K562 (cell line): ENCODE data around the gene ADAM19. TPM values are rescaled to one million over a fixed set of nuclear protein-coding genes. Genes with fewer than 3 reads are reported as not detected.

Experiments
- EP400 ChIP-seq: fragments of 450-650 bp; IDR thresholded peaks from 2 replicates; pipeline ENCODE4 v1.6.1; 2017; ENCODE audit warnings: antibody characterized with exemption, mild to moderate bottlenecking, moderate library complexity
- HDAC8 ChIP-seq: fragments of 450-650 bp; IDR thresholded peaks from 2 replicates; pipeline ENCODE4 v1.6.1; 2016; ENCODE audit warnings: mild to moderate bottlenecking, missing genetic modification characterization, moderate library complexity, missing compliant biosample characterization
- SP1 ChIP-seq: sonication (generic); formaldehyde crosslinking; IDR thresholded peaks from 2 replicates; pipeline ENCODE4 v1.8.1; 2022; ENCODE audit warnings: mild to moderate bottlenecking, missing genetic modification reagents
- ZNF133 ChIP-seq: fragments of 250-450 bp; sonication (Bioruptor Pico); IDR thresholded peaks from 2 replicates; pipeline ENCODE4 v1.4.0; 2020; ENCODE audit warnings: mild to moderate bottlenecking
- polyA plus RNA-seq, 8 experiments: library from polyadenylated mRNA; depleted of rRNA in 4 of 8; stranded (reverse) in 5 of 8; unstranded in 3 of 8; fragments of >200 nt; fragmentation: Nextera tagmentation in 2 of 8; fragmentation: Illumina TruSeq in 1 of 8; extraction: Ambion mirVana in 2 of 8; extraction: Trizol in 1 of 8; gene quantifications; 2 replicates each; pipeline versions ENCODE4 v1.2.1 to v1.2.3, GENCODE V29; 2011 to 2014; ENCODE audit warnings: inconsistent platforms in 1 of 8, missing spikeins in 1 of 8
- total RNA-seq, 7 experiments: library from RNA; depleted of rRNA in 6 of 7; stranded (reverse); fragments of >200 nt in 6 of 7; fragmentation: Illumina TruSeq in 2 of 7; extraction: Trizol in 2 of 7; gene quantifications; 2 replicates each; pipeline versions ENCODE4 v1.2.1 to v1.2.3, GENCODE V29; 2011 to 2021; ENCODE audit warnings: low replicate concordance in 1 of 7
- TF ChIP-seq, protein P1 (sequence below): fragments of 250-450 bp; sonication (Bioruptor Pico); IDR thresholded peaks from 2 replicates; pipeline ENCODE4 v1.5.0; 2021; ENCODE audit warnings: mild to moderate bottlenecking, borderline replicate concordance
- TF ChIP-seq, protein P2 (sequence below): fragments of 250-450 bp; sonication (Bioruptor Pico); IDR thresholded peaks from 2 replicates; pipeline ENCODE4 v1.4.0; 2020; ENCODE audit warnings: mild to moderate bottlenecking, moderate library complexity, borderline replicate concordance

Gene ADAM19
- total and polyA plus RNA-seq, 9 of the 15 experiments (the other 6 are each of a cell fraction or from before 2014, with no cell fraction given) = 0.11 to 1.1 (median 0.43) TPM

DNA sequence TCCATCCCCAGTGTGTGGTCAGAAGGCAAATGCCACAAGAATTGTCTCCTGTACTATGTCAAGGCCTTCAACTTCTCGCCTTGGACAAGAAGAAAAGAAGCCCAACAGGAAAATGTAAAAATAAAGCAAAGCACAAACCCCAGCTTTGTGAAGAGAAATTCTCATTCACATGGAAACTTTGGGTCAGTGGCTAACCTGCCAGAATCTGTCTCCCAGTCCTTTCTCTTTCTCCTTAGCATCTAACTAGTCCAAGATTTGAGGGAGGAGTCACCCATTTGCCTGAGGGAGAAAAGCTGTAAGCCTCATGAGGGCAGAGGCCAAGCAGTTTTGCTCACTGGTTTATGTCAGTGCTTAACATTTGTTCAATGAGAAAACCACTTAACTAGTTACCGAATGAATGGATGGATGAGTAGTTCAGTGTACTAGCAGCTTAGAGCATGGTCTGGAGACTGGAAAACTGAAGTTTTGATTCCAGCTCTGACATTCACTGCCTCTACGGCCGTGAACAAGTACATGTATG, 36.0 kb downstream of the ADAM19 start (continued):
- TF ChIP-seq, protein P1, sequence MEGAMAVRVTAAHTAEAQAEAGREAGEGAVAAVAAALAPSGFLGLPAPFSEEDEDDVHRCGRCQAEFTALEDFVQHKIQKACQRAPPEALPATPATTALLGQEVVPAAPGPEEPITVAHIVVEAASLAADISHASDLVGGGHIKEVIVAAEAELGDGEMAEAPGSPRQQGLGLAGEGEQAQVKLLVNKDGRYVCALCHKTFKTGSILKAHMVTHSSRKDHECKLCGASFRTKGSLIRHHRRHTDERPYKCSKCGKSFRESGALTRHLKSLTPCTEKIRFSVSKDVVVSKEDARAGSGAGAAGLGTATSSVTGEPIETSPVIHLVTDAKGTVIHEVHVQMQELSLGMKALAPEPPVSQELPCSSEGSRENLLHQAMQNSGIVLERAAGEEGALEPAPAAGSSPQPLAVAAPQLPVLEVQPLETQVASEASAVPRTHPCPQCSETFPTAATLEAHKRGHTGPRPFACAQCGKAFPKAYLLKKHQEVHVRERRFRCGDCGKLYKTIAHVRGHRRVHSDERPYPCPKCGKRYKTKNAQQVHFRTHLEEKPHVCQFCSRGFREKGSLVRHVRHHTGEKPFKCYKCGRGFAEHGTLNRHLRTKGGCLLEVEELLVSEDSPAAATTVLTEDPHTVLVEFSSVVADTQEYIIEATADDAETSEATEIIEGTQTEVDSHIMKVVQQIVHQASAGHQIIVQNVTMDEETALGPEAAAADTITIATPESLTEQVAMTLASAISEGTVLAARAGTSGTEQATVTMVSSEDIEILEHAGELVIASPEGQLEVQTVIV (CRISPR knock-in tag) = no peak
- TF ChIP-seq HDAC8 (tag) = no peak
- no peak for TF ChIP-seq ZNF133 (CRISPR knock-in tag)
- no peak for TF ChIP-seq EP400
- TF ChIP-seq, protein P2, sequence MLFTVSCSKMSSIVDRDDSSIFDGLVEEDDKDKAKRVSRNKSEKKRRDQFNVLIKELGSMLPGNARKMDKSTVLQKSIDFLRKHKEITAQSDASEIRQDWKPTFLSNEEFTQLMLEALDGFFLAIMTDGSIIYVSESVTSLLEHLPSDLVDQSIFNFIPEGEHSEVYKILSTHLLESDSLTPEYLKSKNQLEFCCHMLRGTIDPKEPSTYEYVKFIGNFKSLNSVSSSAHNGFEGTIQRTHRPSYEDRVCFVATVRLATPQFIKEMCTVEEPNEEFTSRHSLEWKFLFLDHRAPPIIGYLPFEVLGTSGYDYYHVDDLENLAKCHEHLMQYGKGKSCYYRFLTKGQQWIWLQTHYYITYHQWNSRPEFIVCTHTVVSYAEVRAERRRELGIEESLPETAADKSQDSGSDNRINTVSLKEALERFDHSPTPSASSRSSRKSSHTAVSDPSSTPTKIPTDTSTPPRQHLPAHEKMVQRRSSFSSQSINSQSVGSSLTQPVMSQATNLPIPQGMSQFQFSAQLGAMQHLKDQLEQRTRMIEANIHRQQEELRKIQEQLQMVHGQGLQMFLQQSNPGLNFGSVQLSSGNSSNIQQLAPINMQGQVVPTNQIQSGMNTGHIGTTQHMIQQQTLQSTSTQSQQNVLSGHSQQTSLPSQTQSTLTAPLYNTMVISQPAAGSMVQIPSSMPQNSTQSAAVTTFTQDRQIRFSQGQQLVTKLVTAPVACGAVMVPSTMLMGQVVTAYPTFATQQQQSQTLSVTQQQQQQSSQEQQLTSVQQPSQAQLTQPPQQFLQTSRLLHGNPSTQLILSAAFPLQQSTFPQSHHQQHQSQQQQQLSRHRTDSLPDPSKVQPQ (CRISPR knock-in tag) = no peak
- TF ChIP-seq SP1 (CRISPR knock-in tag) = no peak
